Skeletal muscle satellite cell (primary cell): ENCODE results near the gene DOP1B.

Source experiments
- H3K27me3 ChIP-seq: 2 replicates; pipeline ENCODE4 v1.7.0; 2013; ENCODE audit warnings: low read length; ENCODE audit not compliant: control insufficient read depth, insufficient read depth
- H3K36me3 ChIP-seq: 2 replicates; pipeline ENCODE4 v1.7.0; 2013; ENCODE audit warnings: mild to moderate bottlenecking, control low read depth, low read length; ENCODE audit not compliant: insufficient read depth
- H3K4me1 ChIP-seq: 2 replicates; pipeline ENCODE4 v1.7.0; 2013; ENCODE audit warnings: low read length; ENCODE audit not compliant: control insufficient read depth, insufficient read depth
- H3K4me2 ChIP-seq: 2 replicates; pipeline ENCODE4 v1.7.0; 2013; ENCODE audit warnings: mild to moderate bottlenecking, low read length
- H3K4me3 ChIP-seq: 2 replicates; pipeline ENCODE4 v1.7.0; 2013; ENCODE audit warnings: low read length
- H3K9ac ChIP-seq: 2 replicates; pipeline ENCODE4 v1.7.0; 2013; ENCODE audit warnings: mild to moderate bottlenecking, low read depth, low read length, moderate library complexity
- H3K9me3 ChIP-seq: replicated peaks from 2 replicates; pipeline ENCODE4 v1.7.0; 2013; ENCODE audit warnings: mild to moderate bottlenecking, control low read depth, low read length

DOP1B gene

GRCh38 chr21:36162631-36163030, 6.0 kb downstream of the DOP1B start:
- Histone ChIP-seq H3K27me3 (no peaks in the 10 kb centered on the region), H3K4me1 (no peaks in the 10 kb centered on the region), H3K9me3 (no peaks in the 10 kb centered on the region), H3K36me3 (peaks cover 3% of the 10 kb centered on the region), H3K4me3 (no peak overlapping the region), H3K4me2 (no peak overlapping the region), H3K9ac (no peak overlapping the region)

DNA sequence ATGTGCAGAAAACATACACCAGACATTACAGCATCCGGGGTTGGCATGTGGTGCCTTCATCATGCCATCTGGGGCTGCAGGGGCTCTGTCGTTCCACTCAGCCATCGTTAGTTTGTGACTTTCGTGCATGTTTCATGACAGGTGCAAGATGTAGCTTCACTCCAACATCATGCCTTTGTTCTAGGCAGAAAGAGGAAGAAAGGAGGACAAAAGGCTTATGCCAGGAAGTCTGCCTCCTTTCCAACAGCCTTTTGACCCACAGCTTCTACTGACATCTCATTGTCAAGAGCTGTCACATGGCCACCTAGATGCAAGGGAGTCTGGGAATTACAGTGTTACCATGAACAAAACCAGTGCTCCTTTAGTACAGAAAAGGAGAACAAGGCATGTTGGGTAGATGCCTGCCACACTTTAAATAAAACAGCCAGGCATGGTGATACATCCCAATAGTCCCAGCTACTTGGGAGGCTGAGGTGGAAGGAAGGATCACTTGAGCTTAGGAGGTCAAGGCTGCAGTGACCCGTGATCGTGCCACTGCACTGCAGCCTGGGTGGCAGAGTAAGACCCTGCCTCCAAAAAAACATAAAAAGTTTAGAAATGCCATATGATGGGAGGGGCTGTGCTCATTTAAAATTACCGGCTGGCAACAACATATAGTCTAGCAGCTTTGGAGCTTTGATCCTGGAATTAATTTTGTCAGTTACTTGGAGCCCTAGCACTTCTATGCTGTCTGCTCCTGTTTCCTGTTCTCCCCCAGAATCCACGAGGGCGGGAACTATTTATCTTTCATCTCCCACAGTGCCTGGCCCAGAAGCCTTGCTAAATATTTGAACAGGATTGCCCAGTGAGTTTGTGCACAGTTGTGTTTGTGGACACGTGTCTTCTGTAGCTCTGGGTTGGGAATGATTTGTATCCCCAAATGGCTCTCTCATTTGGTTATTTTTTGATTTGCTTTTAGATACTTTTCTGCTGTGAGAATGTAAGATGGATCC, 7.4 kb downstream of the DOP1B start:
- Histone ChIP-seq H3K4me2 (no peak overlapping the region), H3K9me3 (no peaks in the 10 kb centered on the region), H3K4me1 (no peaks in the 10 kb centered on the region), H3K36me3 (peaks cover 3% of the 10 kb centered on the region), H3K27me3 (no peaks in the 10 kb centered on the region), H3K4me3 (no peak overlapping the region), H3K9ac (no peak overlapping the region)

GRCh38 chr21:36165356-36165755, 8.7 kb downstream of the DOP1B start:
- Histone ChIP-seq H3K4me3 (no peak overlapping the region), H3K36me3 (peaks cover 6% of the 10 kb centered on the region), H3K27me3 (no peaks in the 10 kb centered on the region), H3K9ac (no peak overlapping the region), H3K4me1 (no peaks in the 10 kb centered on the region), H3K4me2 (no peak overlapping the region), H3K9me3 (no peaks in the 10 kb centered on the region)

GRCh38 chr21:36166705-36167104, 10.1 kb downstream of the DOP1B start:
- H3K36me3 ChIP-seq = peaks cover 6% of the 10 kb centered on the region
- no peaks in the 10 kb centered on the region for H3K4me1 ChIP-seq
- H3K9ac ChIP-seq = no peak overlapping the region
- no peak overlapping the region for H3K4me3 ChIP-seq
- no peaks in the 10 kb centered on the region for H3K27me3 ChIP-seq
- no peak overlapping the region for H3K4me2 ChIP-seq
- no peaks in the 10 kb centered on the region for H3K9me3 ChIP-seq

GRCh38 chr21:36167541-36167940, 10.9 kb downstream of the DOP1B start:
- peaks cover 6% of the 10 kb centered on the region for H3K36me3 ChIP-seq
- no peak overlapping the region for H3K4me2 ChIP-seq
- H3K9ac ChIP-seq = no peak overlapping the region
- H3K4me1 ChIP-seq = no peaks in the 10 kb centered on the region
- no peaks in the 10 kb centered on the region for H3K9me3 ChIP-seq
- no peak overlapping the region for H3K4me3 ChIP-seq
- no peaks in the 10 kb centered on the region for H3K27me3 ChIP-seq

DNA sequence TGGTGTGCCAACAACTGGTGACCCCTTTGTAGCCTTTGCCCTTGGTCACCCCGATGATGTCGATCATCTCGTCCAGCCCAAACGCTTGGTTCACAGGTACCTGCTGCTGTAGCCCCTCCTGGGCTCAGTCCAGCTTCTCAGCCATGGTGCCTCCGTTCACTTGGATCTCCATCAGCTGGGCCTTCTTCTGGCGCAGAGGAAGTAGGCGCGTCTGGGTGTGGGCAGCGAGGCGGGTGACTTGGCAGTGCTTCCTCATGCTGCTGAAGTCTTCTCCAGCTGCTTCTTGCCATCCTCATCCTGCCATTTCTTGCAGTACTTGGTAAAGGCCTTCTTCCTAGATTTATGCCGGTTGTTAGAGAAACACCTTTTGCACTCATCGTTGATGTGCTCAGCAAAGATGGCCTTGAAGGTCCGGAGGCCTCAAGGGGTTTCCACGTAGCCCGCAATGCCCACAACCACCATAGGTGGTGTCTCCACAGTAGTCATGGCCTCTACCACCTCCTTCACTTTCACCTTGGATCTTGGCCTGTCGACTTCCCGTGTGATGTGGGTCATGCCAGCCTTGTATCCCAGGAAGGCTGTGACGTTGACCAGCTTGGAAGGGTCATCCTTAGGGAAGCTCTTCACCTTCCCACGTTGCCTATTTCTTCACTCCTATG, 13.0 kb downstream of the DOP1B start:
- Histone ChIP-seq H3K4me3 (no peak overlapping the region), H3K27me3 (no peaks in the 10 kb centered on the region), H3K9me3 (no peaks in the 10 kb centered on the region), H3K9ac (no peak overlapping the region), H3K4me2 (no peak overlapping the region), H3K4me1 (no peaks in the 10 kb centered on the region), H3K36me3 (peaks cover 6% of the 10 kb centered on the region)

GRCh38 chr21:36170823-36171222, 14.2 kb downstream of the DOP1B start:
- H3K4me1 ChIP-seq = no peaks in the 10 kb centered on the region
- H3K36me3 ChIP-seq = peaks cover 4% of the 10 kb centered on the region
- H3K9me3 ChIP-seq = no peaks in the 10 kb centered on the region
- H3K27me3 ChIP-seq = no peaks in the 10 kb centered on the region
- no peak overlapping the region for H3K4me3 ChIP-seq
- H3K9ac ChIP-seq = no peak overlapping the region
- no peak overlapping the region for H3K4me2 ChIP-seq

- Histone ChIP-seq H3K9me3 (no peaks in the 10 kb centered on the region), H3K27me3 (no peaks in the 10 kb centered on the region), H3K4me3 (no peak overlapping the region), H3K36me3 (peaks cover 4% of the 10 kb centered on the region), H3K9ac (no peak overlapping the region), H3K4me1 (no peaks in the 10 kb centered on the region), H3K4me2 (no peak overlapping the region)
Measured at GRCh38 chr21:36171336-36171735, 14.7 kb downstream of the DOP1B start.

- no peaks in the 10 kb centered on the region for H3K9me3 ChIP-seq
- H3K36me3 ChIP-seq = peaks cover 4% of the 10 kb centered on the region
- no peak overlapping the region for H3K4me3 ChIP-seq
- H3K4me2 ChIP-seq = no peak overlapping the region
- H3K27me3 ChIP-seq = no peaks in the 10 kb centered on the region
- H3K4me1 ChIP-seq = no peaks in the 10 kb centered on the region
- no peak overlapping the region for H3K9ac ChIP-seq
Measured at GRCh38 chr21:36171741-36172331, 15.2 kb downstream of the DOP1B start.

DNA sequence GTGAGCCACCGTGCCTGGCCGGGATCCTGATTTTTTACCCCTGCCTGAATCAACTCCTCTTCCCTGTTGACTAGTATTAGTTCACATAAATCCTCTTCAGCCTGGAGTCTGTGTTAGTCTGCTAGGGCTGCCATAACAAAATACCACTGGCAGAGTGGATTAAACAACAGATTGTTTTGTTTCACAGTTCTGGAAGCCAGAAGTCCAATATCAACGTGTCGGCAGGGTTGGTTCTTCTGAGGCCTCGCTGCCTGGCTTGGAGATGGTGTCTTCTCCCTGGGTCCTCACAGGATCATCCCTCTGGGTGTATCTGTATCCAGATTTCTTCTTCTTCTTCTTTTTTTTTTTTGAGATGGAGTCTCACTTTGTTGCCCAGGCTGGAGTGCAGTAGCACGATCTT, 18.2 kb downstream of the DOP1B start:
- Histone ChIP-seq H3K9me3 (no peaks in the 10 kb centered on the region), H3K4me1 (no peaks in the 10 kb centered on the region), H3K9ac (no peak overlapping the region), H3K36me3 (peaks cover under 1% of the 10 kb centered on the region), H3K4me2 (no peak overlapping the region), H3K27me3 (no peaks in the 10 kb centered on the region), H3K4me3 (no peak overlapping the region)

DNA sequence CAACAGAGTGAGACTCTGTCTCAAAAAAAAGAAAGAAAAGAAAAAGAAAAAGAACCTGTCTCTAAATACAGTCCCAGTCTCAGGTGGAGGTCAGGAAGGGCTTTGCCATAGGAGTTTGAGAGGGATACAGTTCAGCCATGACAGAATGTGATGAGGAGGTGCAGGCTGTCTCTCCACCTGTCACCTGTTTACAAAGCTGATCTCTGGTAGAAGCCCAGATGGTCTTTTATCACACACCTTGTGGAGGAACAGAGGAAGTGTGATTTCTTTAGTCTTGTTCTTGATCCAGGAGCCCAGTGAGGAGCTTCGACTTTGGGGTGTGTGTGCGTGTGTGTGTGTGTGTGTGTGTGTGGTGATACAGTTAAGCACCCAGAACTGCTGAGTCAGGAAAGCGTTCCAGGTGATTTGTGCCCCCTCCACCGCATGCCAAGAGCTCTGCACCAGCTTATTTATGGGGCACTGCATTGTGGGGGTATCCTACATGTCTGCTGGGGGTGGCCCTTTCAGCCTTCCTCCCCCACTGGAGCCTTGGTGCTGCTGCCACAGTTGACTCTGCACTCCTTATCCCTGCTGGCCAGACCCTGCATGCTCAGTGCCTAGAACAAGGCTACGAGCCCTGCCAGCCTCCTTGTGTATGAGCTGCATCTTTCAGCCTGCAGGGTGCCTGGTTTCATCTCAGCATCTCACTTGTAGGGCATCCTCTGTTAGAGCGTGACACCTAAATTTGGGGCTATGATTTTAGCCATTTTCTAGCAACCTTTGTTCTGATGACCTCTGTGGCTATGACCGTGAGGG, 19.3 kb downstream of the DOP1B start:
- Histone ChIP-seq H3K4me2 (no peak overlapping the region), H3K9me3 (no peaks in the 10 kb centered on the region), H3K36me3 (no peaks in the 10 kb centered on the region), H3K27me3 (no peaks in the 10 kb centered on the region), H3K4me1 (no peaks in the 10 kb centered on the region), H3K9ac (no peak overlapping the region), H3K4me3 (no peak overlapping the region)
